Measurements from ENCODE around the gene H2BK1.

Gene H2BK1

DNA sequence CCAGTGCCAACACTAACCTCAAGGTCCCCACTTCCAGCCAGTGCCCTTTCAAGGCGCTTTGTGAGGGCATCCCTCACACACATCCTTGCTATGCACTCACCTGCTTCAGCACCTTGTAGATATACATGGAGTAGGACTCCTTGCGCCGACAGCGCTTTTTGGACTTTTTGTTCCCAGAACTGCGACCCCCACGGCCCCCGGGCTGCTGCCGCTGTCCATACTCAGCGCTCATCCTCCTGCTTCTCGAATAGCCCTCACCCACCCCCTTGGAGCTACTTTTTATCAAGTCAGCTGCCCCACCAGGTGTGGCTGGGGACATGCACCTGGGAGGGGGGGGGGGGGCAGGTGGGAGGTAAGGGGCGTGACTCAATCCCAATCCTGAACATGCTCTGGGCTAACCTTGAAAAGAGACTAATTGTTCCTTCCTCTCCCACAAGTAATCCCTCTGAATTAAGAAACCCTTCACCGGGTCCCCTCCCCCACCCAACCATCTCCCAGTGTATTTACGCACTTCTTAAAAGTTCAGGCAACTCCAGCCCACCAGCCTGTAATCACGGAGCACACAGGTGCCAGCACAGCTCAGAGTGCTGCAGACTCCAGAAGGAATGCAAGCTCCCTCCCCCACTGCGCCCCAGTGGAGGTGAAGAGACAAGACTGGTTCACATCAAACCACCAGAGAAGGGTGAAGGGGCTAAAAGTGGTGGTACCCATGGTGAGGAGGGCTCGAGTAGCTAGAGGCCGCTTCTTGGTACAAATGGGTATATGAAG lies at the start of gene H2BK1:
Gene H2BK1 (minus strand): TSS at position 402 of the 768 bp plus-strand sequence. CDS start 170 bp downstream, at position 232.
- Histone ChIP-seq H3K4me3 (ENCODE audit: low read length) (no peak within 1 kb of the TSS), H3K27me3 (ENCODE audit: control insufficient read depth, insufficient read depth, low read length) (no peaks in the 10 kb centered on the region), H3K9ac (ENCODE audit: low read length) (no peak within 1 kb of the TSS), H3K27ac (ENCODE audit: low read depth, low read length) (no peak within 1 kb of the TSS), H3K36me3 (ENCODE audit: control insufficient read depth, insufficient read depth, low read length) (peaks cover 13% of the 10 kb centered on the region), H3K4me1 (ENCODE audit: control insufficient read depth, insufficient read depth, low read length) (no peaks in the 10 kb centered on the region)

DNA sequence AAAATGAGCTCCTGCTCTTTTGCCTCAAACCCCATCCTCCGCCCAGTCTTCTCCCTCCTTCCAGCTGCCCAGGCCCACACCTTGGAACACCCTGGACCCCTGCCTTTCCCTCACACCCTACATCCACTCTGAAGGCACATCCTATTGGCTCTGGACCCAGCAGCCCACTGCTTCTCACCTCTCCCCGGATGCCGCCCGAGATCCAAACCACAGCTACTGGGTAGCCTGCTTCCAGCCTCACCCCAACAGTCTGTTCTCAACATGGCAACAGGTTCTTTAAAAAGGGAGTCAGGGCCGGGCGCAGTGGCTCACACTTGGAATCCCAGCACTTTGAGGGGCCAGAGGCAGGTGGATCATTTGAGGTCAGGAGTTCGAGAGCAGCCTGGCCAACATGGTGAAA lies 47.7 kb upstream of the H2BK1 start:
- peaks cover 4% of the 10 kb centered on the region for H3K27me3 ChIP-seq (ENCODE audit: control insufficient read depth, insufficient read depth, low read length)
- H3K36me3 ChIP-seq (ENCODE audit: control insufficient read depth, insufficient read depth, low read length): no peaks in the 10 kb centered on the region
- H3K4me3 ChIP-seq (ENCODE audit: low read length): no peak overlapping the region
- H3K4me1 ChIP-seq (ENCODE audit: control insufficient read depth, insufficient read depth, low read length): peaks cover 3% of the 10 kb centered on the region
- no peak overlapping the region for H3K27ac ChIP-seq (ENCODE audit: low read depth, low read length)
- no peak overlapping the region for H3K9ac ChIP-seq (ENCODE audit: low read length)

DNA sequence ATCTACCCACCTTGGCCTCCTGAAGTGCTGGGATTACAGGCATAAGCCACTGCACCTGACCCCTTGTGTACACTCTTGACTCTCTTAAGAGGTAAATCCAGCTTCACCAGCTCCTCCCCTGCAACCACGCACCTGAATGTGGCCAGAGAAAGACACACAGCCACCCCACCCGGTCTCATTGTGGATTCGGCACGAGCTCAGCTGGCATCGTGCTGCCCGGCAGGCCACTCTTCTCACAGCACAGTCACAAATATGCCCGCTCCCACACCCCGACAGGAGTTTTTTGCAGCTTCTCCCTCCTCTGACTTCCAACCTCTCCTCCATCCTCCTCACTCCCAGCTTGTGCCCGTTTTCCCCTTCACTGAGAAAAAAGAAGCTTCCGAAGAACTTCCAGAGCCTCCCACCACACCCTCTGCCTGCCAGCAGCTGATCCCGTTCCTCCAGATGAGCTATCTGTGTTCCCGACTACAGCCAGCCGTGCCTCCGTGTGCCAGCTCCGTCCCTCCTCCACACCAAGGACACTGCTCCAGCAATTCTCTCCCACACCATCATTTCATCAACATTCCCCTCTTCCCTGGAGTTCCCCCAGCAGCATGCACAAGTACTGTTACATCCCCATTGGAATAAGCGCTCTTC lies 46.2 kb upstream of the H2BK1 start:
- H3K27me3 ChIP-seq (ENCODE audit: control insufficient read depth, insufficient read depth, low read length): peaks cover 4% of the 10 kb centered on the region
- no peak overlapping the region for H3K9ac ChIP-seq (ENCODE audit: low read length)
- peaks cover 9% of the 10 kb centered on the region for H3K4me1 ChIP-seq (ENCODE audit: control insufficient read depth, insufficient read depth, low read length)
- H3K27ac ChIP-seq (ENCODE audit: low read depth, low read length): no peak overlapping the region
- H3K36me3 ChIP-seq (ENCODE audit: control insufficient read depth, insufficient read depth, low read length): no peaks in the 10 kb centered on the region
- no peak overlapping the region for H3K4me3 ChIP-seq (ENCODE audit: low read length)

DNA sequence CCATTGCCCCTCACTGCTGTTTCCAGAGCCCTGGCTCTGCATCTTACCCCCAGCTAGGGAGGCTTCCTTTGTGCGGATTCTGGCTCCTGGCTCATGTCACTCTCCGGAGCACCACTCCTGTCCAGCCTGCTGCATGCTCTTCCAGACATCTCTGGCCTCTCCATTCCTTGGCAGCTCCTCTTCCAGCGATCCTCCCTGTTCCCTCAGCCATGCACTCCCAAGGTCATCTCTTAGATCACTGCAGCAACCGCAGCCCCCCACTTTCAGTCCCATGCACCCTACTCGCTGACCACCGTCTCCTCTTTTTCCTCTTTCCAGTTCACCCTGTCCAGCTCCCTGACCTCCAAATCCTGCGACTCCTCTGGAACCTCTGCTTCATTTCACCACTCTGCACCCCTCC lies 45.1 kb upstream of the H2BK1 start:
- H3K36me3 ChIP-seq (ENCODE audit: control insufficient read depth, insufficient read depth, low read length): no peaks in the 10 kb centered on the region
- no peak overlapping the region for H3K4me3 ChIP-seq (ENCODE audit: low read length)
- no peak overlapping the region for H3K27ac ChIP-seq (ENCODE audit: low read depth, low read length)
- H3K9ac ChIP-seq (ENCODE audit: low read length): no peak overlapping the region
- peaks cover 4% of the 10 kb centered on the region for H3K27me3 ChIP-seq (ENCODE audit: control insufficient read depth, insufficient read depth, low read length)
- H3K4me1 ChIP-seq (ENCODE audit: control insufficient read depth, insufficient read depth, low read length): peaks cover 17% of the 10 kb centered on the region

DNA sequence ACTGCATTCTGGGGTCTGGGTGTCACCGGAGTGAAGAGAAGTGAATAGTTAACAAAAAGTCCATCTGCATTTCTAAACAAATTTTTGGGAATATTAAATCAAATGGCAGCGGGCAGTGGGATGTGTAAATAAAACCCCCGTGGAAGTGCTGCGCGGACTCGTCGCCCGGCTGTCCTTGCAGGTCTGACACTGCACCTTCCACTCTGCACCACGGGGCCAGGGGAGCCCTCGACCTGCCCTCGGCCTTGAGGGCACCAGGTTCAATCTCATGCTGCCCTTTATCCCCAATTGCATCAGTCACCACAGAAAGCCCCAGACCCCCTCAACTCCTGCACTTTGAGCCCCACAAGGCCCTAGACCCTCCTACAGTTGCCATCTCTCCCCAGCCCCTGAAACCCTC lies 44.6 kb upstream of the H2BK1 start:
- Histone ChIP-seq H3K27ac (ENCODE audit: low read depth, low read length) (no peak overlapping the region), H3K27me3 (ENCODE audit: control insufficient read depth, insufficient read depth, low read length) (peaks cover 4% of the 10 kb centered on the region), H3K4me1 (ENCODE audit: control insufficient read depth, insufficient read depth, low read length) (peaks cover 22% of the 10 kb centered on the region), H3K36me3 (ENCODE audit: control insufficient read depth, insufficient read depth, low read length) (no peaks in the 10 kb centered on the region), H3K4me3 (ENCODE audit: low read length) (no peak overlapping the region), H3K9ac (ENCODE audit: low read length) (no peak overlapping the region)

DNA sequence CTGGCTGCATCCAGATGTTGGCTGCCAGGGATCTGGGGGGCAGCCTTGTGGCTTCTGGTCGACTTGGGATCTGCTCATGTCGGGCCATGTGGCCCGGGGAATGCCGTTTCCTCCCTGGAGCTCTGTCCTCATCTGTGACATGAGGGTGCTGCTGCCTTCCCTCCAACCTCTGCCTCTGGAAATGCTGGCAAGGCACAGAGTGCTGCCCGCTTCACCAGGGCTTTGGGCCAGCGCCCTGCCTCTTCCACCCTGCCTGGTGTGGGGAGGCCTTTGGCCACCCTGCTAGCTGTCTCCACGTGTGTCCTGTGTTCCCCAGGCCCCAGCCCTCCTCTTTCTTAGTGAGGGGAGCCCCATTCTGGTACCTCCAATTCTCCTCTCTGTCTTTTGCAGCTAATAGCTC lies 44.0 kb upstream of the H2BK1 start:
- no peaks in the 10 kb centered on the region for H3K36me3 ChIP-seq (ENCODE audit: control insufficient read depth, insufficient read depth, low read length)
- no peak overlapping the region for H3K27ac ChIP-seq (ENCODE audit: low read depth, low read length)
- no peak overlapping the region for H3K9ac ChIP-seq (ENCODE audit: low read length)
- peaks cover 4% of the 10 kb centered on the region for H3K27me3 ChIP-seq (ENCODE audit: control insufficient read depth, insufficient read depth, low read length)
- no peak overlapping the region for H3K4me3 ChIP-seq (ENCODE audit: low read length)
- peaks cover 26% of the 10 kb centered on the region for H3K4me1 ChIP-seq (ENCODE audit: control insufficient read depth, insufficient read depth, low read length)

DNA sequence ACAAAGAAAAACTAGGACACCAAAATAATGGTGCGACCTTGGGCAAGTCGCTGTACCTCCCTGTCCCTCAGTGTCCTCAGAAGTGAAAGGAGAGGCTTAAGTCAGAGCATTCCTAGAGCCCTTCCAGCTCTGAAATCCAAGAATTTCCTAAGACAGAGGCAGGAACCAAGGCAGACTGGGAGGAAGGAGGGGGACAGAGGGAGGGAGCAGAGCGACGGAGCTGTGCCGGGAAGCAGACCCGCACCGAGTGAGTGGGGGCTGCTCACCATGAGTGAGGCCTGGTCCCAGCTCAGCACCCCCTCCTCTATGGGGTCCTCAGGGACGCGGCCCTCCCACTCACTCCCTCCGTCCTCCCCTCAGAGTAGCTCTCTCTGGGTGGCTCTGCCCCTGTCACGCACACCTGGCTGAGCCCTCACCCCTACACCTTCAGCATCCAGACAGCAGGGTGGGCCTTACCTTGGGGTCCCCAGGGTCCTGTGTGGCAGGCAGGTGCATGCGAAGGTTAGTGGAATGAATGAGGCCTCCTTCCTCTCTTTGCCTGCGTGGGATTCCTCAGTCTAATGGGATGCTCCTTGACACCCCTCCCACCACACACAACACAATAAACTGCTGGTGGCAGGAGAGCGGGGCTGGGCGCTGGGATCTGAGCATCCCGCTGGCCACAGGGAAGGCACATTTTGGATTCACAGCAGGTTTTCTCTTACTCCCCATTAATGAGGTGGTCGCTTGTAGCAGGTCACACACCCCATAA lies 42.8 kb upstream of the H2BK1 start:
- peak overlapping the region; percentile 14 for H3K4me3 ChIP-seq (ENCODE audit: low read length)
- peak overlapping the region; percentile 94 for H3K27ac ChIP-seq (ENCODE audit: low read depth, low read length)
- H3K36me3 ChIP-seq (ENCODE audit: control insufficient read depth, insufficient read depth, low read length): no peaks in the 10 kb centered on the region
- peaks cover 4% of the 10 kb centered on the region for H3K27me3 ChIP-seq (ENCODE audit: control insufficient read depth, insufficient read depth, low read length)
- H3K9ac ChIP-seq (ENCODE audit: low read length): no peak overlapping the region
- peaks cover 26% of the 10 kb centered on the region for H3K4me1 ChIP-seq (ENCODE audit: control insufficient read depth, insufficient read depth, low read length)

DNA sequence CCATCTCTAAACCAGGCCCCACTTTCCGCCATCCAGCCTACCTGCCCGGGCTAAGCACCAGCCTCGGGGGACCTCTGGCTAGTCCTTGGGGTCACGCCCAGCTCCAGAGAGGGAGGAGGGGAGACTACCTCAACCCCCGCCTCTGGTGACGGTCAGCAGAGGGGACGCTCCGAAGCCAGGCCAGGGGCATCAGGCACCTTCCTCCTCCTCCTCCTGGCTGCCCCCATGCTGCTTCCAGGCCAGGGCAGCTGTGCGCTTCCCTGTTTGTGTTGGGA lies 42.2 kb upstream of the H2BK1 start:
- H3K36me3 ChIP-seq (ENCODE audit: control insufficient read depth, insufficient read depth, low read length): no peaks in the 10 kb centered on the region
- peak overlapping the region; percentile 94 for H3K27ac ChIP-seq (ENCODE audit: low read depth, low read length)
- peak overlapping the region; percentile 71 for H3K4me3 ChIP-seq (ENCODE audit: low read length)
- peaks cover 4% of the 10 kb centered on the region for H3K27me3 ChIP-seq (ENCODE audit: control insufficient read depth, insufficient read depth, low read length)
- H3K9ac ChIP-seq (ENCODE audit: low read length): peak overlapping the region; percentile 84
- H3K4me1 ChIP-seq (ENCODE audit: control insufficient read depth, insufficient read depth, low read length): peaks cover 29% of the 10 kb centered on the region

DNA sequence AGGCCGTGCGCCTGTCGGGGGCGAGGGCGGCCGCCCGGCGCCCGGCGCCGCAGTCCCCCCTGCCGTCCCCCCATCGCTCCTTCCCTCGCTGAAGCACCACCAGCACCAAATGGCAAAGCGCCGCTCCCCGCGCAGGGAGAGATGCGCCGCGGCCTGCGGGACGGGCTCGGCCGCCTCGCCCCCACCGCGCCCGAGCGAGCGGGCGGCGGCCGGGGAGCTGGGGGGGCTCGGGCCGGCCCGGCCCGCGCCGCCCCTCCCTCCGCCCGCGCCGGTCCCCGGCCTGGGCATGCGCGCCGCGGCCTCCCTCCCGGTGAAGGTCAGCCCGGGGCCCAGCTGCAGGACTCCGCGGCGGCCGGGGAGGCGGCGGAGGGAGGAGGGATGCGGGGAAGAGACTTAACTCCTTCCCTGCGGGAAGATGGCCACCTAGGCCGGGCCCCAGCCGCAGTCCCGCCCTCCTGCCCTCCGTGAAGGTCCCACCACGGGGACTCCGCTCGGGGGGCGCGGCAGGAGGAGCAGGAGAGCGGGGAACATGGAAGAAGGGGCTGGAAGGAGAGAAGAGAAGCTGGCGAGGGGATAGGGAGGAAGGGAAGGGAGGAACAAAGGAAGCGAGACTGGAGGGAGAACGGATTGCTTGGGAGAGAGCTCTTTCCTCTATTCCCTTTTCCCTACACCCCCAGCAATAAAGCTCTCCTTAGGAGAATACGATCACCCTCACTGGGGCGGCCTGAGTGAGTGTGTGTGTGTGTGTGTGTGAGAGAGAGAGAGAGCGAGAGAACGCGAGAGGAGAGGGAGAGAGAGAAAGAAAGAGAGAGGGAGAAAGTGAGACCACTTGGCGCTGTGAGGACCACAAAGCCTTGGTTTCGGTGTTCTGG lies 41.6 kb upstream of the H2BK1 start:
- Histone ChIP-seq H3K4me3 (ENCODE audit: low read length) (peak overlapping the region; percentile 71), H3K4me1 (ENCODE audit: control insufficient read depth, insufficient read depth, low read length) (peaks cover 33% of the 10 kb centered on the region), H3K27me3 (ENCODE audit: control insufficient read depth, insufficient read depth, low read length) (peaks cover 6% of the 10 kb centered on the region), H3K36me3 (ENCODE audit: control insufficient read depth, insufficient read depth, low read length) (no peaks in the 10 kb centered on the region), H3K9ac (ENCODE audit: low read length) (peak overlapping the region; percentile 84), H3K27ac (ENCODE audit: low read depth, low read length) (peak overlapping the region; percentile 94)

DNA sequence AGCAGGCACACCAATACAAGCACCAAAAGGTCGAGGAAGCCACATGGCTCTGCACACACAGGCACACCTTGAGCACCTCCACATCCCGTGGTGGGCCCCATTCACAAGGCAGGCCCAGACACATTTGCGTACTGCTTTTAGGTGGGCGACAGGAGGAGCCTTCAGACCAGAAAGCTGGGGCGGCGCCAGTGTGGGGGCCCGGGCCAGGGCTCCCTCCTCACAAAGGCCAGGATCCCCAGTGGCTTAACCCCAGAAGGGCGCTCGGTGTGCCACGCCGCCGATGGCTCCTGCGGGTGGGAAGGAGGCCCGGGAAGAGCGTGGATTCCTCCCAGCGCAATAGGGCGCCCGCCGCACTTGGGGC lies 41.0 kb upstream of the H2BK1 start:
- peaks cover 36% of the 10 kb centered on the region for H3K4me1 ChIP-seq (ENCODE audit: control insufficient read depth, insufficient read depth, low read length)
- H3K4me3 ChIP-seq (ENCODE audit: low read length): peak overlapping the region; percentile 62
- peak overlapping the region; percentile 38 for H3K9ac ChIP-seq (ENCODE audit: low read length)
- peaks cover 5% of the 10 kb centered on the region for H3K27me3 ChIP-seq (ENCODE audit: control insufficient read depth, insufficient read depth, low read length)
- peak overlapping the region; percentile 79 for H3K27ac ChIP-seq (ENCODE audit: low read depth, low read length)
- H3K36me3 ChIP-seq (ENCODE audit: control insufficient read depth, insufficient read depth, low read length): no peaks in the 10 kb centered on the region

DNA sequence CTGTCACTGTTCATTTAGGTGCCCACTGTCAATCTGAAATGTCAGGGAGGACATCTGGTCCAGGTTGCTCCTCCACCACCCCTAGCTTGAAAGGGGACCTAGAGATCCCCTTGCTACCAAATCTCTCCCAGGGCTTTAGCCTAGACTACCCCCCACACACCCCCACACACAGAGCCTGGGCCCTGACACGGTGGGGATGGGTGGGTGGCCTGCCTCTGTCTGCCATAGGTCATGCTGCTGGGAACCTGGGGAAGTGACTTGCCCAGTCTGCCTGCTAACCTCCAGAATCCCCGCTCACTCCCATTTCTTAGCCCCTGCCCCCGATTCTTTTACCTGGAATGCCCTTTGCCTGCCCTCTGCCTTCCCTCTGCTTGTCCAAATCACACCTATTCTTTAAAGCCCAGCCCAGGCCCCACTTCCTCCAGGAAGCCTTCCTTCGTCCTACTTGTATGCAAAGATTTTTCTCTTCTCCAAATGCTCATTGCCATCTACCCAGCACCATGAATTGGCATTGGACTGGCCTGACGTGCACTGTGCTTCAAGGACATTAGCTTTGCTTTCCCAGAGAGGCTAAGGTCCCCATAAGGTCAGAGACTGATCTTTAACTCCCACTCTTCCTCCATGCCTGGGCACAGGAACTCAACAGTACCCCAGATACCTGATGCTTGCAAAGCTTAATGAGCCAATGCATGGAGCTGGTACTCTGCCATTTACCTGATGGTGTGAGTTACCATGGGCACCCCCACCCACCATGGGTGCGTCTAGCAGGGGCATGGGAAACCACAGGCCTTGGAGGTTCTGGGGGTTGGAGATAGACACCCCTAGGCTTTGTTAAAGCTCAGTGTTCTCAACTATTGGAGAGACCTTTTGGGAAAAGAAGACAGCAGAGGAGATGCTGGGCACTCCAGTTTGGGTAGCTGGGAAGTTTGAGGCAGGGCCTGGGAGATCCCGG lies 40.2 kb upstream of the H2BK1 start:
- peaks cover 36% of the 10 kb centered on the region for H3K4me1 ChIP-seq (ENCODE audit: control insufficient read depth, insufficient read depth, low read length)
- peak overlapping the region; percentile 62 for H3K4me3 ChIP-seq (ENCODE audit: low read length)
- H3K27ac ChIP-seq (ENCODE audit: low read depth, low read length): peak overlapping the region; percentile 93
- H3K36me3 ChIP-seq (ENCODE audit: control insufficient read depth, insufficient read depth, low read length): no peaks in the 10 kb centered on the region
- peaks cover 4% of the 10 kb centered on the region for H3K27me3 ChIP-seq (ENCODE audit: control insufficient read depth, insufficient read depth, low read length)
- peak overlapping the region; percentile 38 for H3K9ac ChIP-seq (ENCODE audit: low read length)

All from rectal smooth muscle tissue (tissue), 1 donor.